ENCODE results near the gene LRRC4B. TPM values are rescaled to one million over a fixed set of nuclear protein-coding genes. Genes with fewer than 3 reads are reported as not detected.

Gene LRRC4B
- total RNA-seq, 1 donor from 2014 or later: 4.6 TPM

DNA sequence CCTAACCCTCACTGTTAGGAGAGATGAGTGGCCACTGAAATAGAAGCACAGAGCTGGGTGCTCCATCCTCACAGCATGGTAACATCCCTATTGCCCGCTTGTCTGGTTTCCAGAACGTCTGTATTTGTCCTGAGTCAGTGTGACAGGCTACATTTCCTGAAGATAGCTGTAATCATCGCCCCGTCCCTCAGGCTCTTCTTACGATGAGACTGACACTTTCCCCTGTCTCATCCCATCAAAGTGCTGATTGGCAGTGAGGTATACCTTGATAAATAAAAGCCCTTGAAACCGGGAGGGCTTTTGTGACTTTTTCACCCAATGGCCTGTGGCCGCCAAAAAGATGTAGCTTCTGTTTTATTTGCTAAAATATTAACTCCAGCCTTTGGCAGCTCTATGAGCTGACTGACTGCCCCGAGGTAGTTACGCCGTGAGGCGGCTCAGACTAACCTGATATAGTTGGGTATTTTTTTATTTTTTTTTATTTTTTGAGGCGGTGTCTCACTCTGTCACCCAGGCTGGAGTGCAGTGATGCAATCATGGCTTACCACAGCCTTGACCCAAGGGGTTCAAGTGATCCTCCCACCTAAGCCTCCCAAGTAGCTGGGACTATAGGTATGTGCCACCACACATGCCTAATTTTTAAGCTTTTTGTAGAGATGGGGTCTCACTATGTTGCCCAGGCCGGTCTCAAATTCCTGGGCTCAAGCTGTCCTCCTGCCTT, 5.7 kb upstream of the LRRC4B start:
- no peaks in the 10 kb centered on the region for H3K36me3 ChIP-seq
- intact Hi-C loops (cut with DNase I): no loop called here
- no peak overlapping the region for H3K27ac ChIP-seq
- no peaks in the 10 kb centered on the region for H3K9me3 ChIP-seq
- peaks cover 18% of the 10 kb centered on the region for H3K27me3 ChIP-seq
- DNase-seq (no peak), ATAC-seq (no peak)
- TF ChIP-seq, protein P1, sequence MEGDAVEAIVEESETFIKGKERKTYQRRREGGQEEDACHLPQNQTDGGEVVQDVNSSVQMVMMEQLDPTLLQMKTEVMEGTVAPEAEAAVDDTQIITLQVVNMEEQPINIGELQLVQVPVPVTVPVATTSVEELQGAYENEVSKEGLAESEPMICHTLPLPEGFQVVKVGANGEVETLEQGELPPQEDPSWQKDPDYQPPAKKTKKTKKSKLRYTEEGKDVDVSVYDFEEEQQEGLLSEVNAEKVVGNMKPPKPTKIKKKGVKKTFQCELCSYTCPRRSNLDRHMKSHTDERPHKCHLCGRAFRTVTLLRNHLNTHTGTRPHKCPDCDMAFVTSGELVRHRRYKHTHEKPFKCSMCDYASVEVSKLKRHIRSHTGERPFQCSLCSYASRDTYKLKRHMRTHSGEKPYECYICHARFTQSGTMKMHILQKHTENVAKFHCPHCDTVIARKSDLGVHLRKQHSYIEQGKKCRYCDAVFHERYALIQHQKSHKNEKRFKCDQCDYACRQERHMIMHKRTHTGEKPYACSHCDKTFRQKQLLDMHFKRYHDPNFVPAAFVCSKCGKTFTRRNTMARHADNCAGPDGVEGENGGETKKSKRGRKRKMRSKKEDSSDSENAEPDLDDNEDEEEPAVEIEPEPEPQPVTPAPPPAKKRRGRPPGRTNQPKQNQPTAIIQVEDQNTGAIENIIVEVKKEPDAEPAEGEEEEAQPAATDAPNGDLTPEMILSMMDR (IDR thresholded peaks at IDR 0.05): no peak
- no peak overlapping the region for H3K4me3 ChIP-seq
- H3K4me1 ChIP-seq: no peaks in the 10 kb centered on the region

- DNase-seq (no peak), ATAC-seq (no peak)
- Histone ChIP-seq H3K36me3 (no peaks in the 10 kb centered on the region), H3K4me3 (no peak overlapping the region), H3K9me3 (no peaks in the 10 kb centered on the region), H3K4me1 (no peaks in the 10 kb centered on the region), H3K27me3 (peaks cover 39% of the 10 kb centered on the region), H3K27ac (no peak overlapping the region)
- intact Hi-C loops (cut with DNase I): no loop called here
- TF ChIP-seq, protein P1 (IDR thresholded peaks at IDR 0.05): no peak
Observed at GRCh38 chr19:50570997-50571396, 2.8 kb upstream of the LRRC4B start.

GRCh38 chr19:50569938-50570540, 1.8 kb upstream of the LRRC4B start:
- intact Hi-C loops (cut with DNase I): no loop called here
- ATAC-seq (no peak), DNase-seq (no peak)
- TF ChIP-seq, protein P1 (IDR thresholded peaks at IDR 0.05): no peak
- no peaks in the 10 kb centered on the region for H3K4me1 ChIP-seq
- no peak overlapping the region for H3K4me3 ChIP-seq
- no peak overlapping the region for H3K27ac ChIP-seq
- H3K27me3 ChIP-seq: peaks cover 46% of the 10 kb centered on the region
- no peaks in the 10 kb centered on the region for H3K36me3 ChIP-seq
- no peaks in the 10 kb centered on the region for H3K9me3 ChIP-seq

DNA sequence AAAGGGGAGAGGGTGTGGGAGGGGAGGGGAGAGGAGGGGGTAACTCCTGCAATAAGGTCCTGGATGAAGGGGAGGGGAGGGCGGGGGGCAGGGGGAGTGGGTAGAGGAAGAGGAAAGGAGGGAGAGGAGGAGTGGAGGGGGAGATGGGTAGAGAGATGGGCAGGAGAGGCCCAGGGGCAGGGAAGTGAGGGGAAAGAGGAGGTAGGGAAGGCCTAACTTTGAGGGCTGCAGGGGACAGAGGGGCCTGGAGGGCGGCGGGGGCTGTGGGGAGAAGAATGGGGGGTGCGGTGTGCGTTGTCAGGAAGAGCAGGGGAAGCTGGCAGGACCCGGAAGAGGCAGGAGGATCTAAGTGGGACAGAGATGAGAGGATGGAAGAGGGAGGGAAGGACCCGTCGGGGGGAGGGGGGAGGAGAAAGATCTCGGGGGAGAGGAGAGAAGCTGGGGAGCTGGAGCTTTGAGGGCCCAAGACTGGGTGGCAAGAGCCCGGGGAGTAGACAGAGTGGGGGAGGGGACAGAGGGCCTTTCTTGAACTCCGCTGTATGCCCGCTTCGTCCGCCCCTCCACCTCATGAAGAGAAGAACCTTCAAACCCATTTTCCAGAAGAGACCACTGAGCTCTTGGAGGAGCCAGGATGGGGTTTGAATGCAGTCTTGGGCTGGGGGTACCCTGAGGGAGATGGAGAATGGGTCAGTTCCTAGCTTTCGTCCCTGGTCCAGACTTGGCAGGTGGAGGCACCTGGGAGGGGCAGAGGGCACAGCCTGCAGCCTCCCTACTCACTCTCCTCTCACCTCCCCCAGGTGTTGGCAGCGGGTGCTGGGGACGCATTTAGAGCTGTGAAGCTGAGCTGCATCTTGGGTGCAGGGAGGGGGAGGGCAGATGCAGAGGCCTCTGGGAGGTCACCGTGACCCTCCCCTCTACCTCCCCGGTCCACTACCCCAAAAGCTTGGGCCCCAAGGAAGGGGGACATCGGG, 778 bp upstream of the LRRC4B start:
- Histone ChIP-seq H3K27me3 (peaks cover 55% of the 10 kb centered on the region), H3K9me3 (no peaks in the 10 kb centered on the region), H3K27ac (no peak overlapping the region), H3K4me3 (no peak overlapping the region), H3K4me1 (no peaks in the 10 kb centered on the region), H3K36me3 (no peaks in the 10 kb centered on the region)
- intact Hi-C loops (cut with DNase I): no loop called here
- TF ChIP-seq, protein P1 (IDR thresholded peaks at IDR 0.05): no peak
- DNase-seq: no peak
- ATAC-seq: no peak

DNA sequence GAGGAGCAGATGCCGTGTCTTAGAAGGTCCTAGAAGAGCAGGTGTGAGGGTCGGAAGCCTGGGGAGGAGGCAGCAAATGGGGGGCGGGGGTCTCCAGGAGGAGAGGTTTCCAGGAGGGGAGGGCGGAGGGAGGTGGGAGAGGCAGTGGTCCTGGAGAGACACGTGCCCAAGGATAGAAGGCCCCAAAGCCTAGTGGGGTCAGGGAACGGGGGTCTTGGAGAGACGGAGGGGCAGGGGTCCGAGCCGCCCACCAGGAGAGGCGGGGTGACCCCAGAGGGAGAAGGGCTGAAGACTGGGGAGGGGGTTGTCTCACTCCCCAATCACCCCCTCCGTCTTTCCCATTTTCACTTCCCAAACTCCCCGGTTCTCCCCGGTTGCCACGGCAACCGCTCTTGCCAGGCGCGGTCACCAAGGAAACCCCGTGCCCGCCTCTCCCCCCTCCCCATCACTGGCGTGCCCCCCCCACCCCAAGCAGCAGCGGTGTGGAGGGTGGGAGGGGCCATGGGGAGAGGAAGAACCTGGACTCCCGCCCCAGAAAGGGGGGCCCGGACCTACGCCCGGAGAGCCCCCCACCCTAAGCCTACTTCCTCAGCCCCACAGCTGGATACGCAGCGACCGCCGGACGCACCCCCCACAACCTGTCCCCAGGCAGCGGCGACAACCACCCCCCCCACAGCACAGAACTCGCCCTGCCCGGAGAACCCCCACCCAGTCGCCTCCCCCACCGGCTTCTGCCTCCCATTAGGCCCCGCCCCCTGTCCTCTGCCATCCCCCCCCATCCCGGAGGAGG, 988 bp downstream of the LRRC4B start:
- no peak overlapping the region for H3K4me3 ChIP-seq
- intact Hi-C loops (cut with DNase I): no loop called here

More for the DNA sequence above, 988 bp downstream of the LRRC4B start:
- Histone ChIP-seq H3K27me3 (peaks cover 66% of the 10 kb centered on the region), H3K27ac (no peak overlapping the region), H3K4me1 (no peaks in the 10 kb centered on the region), H3K36me3 (no peaks in the 10 kb centered on the region), H3K9me3 (no peaks in the 10 kb centered on the region)
- DNase-seq: no peak
- no peak for ATAC-seq
- TF ChIP-seq, protein P1 (IDR thresholded peaks at IDR 0.05): no peak
